ENCODE data around the gene FAIM. TPM values are rescaled to one million over a fixed set of nuclear protein-coding genes. Genes with fewer than 3 reads are reported as not detected.

Gene FAIM
- total and polyA plus RNA-seq, 2 of the 8 experiments (the other 6 are each of a cell fraction or from before 2014, with no cell fraction given) = 1.2 to 7.1 TPM

DNA sequence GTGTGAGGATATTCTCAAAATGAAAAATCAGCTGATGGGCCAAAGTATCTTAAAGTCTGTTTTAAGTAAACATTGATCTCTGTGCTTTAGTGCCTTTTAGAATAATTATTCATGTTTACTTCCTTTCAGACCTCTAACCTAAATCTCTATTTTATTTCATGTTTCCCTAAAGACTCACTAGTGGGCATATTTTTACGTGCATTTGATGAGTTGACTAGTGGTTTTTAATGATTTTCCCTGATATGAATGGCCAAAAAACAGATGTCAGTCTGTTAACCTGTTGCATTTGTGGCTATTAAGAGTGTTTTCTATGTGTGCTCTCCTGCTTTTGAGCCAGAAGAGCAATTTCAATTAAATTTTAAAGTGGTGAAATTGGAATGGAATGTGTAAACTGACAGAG, 6.9 kb downstream of the FAIM start (continued):
- no peak for TF ChIP-seq GTF2F1 (IDR thresholded peaks at IDR 0.05; ENCODE audit: borderline replicate concordance, low read depth, low read length)
